Activated T-cell treated with anti-CD3 and anti-CD28 coated beads for 24 hours (primary cell): ENCODE data around the gene AHNAK.

Experiments used
- DNase-seq: peaks from one replicate; pipeline ENCODE4 v3.0.0-alpha.2; 2020; ENCODE audit warnings: low read depth

AHNAK gene

GRCh38 chr11:62494246-62494645 is 52.4 kb downstream of the AHNAK start:
- DNase-seq: no peak

- DNase-seq: no peak
These were observed 52.8 kb downstream of the AHNAK start for GRCh38 chr11:62493801-62494200.

GRCh38 chr11:62492586-62492985 is 54.0 kb downstream of the AHNAK start:
- DNase-seq: no peak

- no peak for DNase-seq
These were observed 54.9 kb downstream of the AHNAK start for GRCh38 chr11:62491571-62492329.

- no peak for DNase-seq
These were observed 57.4 kb downstream of the AHNAK start for GRCh38 chr11:62489204-62489603.

- DNase-seq: no peak
These were observed 58.7 kb downstream of the AHNAK start for GRCh38 chr11:62487738-62488551.

- no peak for DNase-seq
These were observed 59.5 kb downstream of the AHNAK start for GRCh38 chr11:62487136-62487535.

GRCh38 chr11:62484352-62484751 is 62.3 kb downstream of the AHNAK start:
- DNase-seq: no peak

- DNase-seq: no peak
These were observed 63.9 kb downstream of the AHNAK start for GRCh38 chr11:62482753-62483152.

- DNase-seq: no peak
These were observed 66.9 kb downstream of the AHNAK start for GRCh38 chr11:62479631-62480201.

- DNase-seq: no peak
These were observed 68.7 kb downstream of the AHNAK start for GRCh38 chr11:62477927-62478326.

GRCh38 chr11:62472063-62472884 is 74.3 kb downstream of the AHNAK start:
- no peak for DNase-seq

- DNase-seq: no peak
These were observed 75.0 kb downstream of the AHNAK start for GRCh38 chr11:62471603-62472002.

GRCh38 chr11:62468577-62468976 is 78.0 kb downstream of the AHNAK start:
- no peak for DNase-seq

- no peak for DNase-seq
These were observed 80.2 kb downstream of the AHNAK start for GRCh38 chr11:62466444-62466843.

- DNase-seq: no peak
These were observed 82.0 kb downstream of the AHNAK start for GRCh38 chr11:62464655-62465054.

- no peak for DNase-seq
These were observed 83.5 kb downstream of the AHNAK start for GRCh38 chr11:62463121-62463542.

GRCh38 chr11:62462508-62462892 is 84.1 kb downstream of the AHNAK start:
- DNase-seq: no peak

GRCh38 chr11:62461740-62462507 is 84.7 kb downstream of the AHNAK start:
- no peak for DNase-seq

- DNase-seq: no peak
These were observed 87.5 kb downstream of the AHNAK start for GRCh38 chr11:62459080-62459479.
